ENCODE measurements around the gene BORCS5. TPM values are rescaled to one million over a fixed set of nuclear protein-coding genes. Genes with fewer than 3 reads are reported as not detected.

Gene BORCS5
- total and polyA plus RNA-seq, 2 of the 4 experiments (the other 2 are of a cell fraction) = 14.4 to 18.3 TPM

DNA sequence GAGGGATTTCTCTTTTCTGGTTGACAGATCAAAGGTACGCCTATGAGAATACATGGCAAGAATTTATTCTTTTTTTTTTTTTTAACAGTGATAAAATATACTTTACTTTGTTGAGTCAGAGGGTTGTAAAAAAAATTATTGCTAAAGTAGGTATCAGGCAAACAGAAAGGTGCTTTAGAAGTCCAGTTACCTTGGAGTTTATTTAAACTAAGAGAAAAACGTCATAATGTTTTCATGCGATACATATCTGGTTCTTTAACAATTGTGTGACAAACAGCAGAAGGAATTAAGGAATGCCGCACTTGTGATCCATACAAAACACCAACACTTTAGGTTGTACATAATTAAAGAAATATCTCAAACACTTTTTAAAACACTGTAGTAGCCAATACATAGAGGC lies 94.2 kb downstream of the BORCS5 start:
- Histone ChIP-seq H4K5ac (ENCODE audit: low read depth, low read length) (no peak overlapping the region), H2BK5ac (ENCODE audit: low read depth, low read length, poor library complexity, severe bottlenecking) (no peak overlapping the region), H3K9me1 (ENCODE audit: insufficient read depth, low read length) (no peaks in the 10 kb centered on the region), H2AK9ac (replicated peaks; ENCODE audit: low read depth, low read length, poor library complexity) (no peak overlapping the region), H3K4me1 (ENCODE audit: control insufficient read depth, insufficient read depth, low read length) (peaks cover 4% of the 10 kb centered on the region), H2BK15ac (ENCODE audit: low read depth, low read length) (no peak overlapping the region), H3K4me3 (ENCODE audit: insufficient read depth, low read depth, low read length) (no peak overlapping the region), H2BK20ac (ENCODE audit: low read depth, low read length) (no peak overlapping the region), H2AK5ac (ENCODE audit: low read depth, low read length) (no peak overlapping the region), H2AFZ (replicated peaks; ENCODE audit: low read length, poor library complexity) (no peak overlapping the region), H3K23ac (ENCODE audit: low read depth, low read length) (no peak overlapping the region), H3K4me2 (ENCODE audit: low read depth, low read length) (no peak overlapping the region), H3K36me3 (ENCODE audit: control insufficient read depth, insufficient read depth, low read length) (no peaks in the 10 kb centered on the region), H3K56ac (ENCODE audit: extremely low read depth, insufficient read depth, low read length) (no peak overlapping the region), H3K18ac (ENCODE audit: low read depth, low read length) (no peak overlapping the region), H3K27ac (ENCODE audit: insufficient read depth, low read length) (no peak overlapping the region), H4K91ac (ENCODE audit: insufficient read depth, low read depth, low read length) (no peak overlapping the region), H3K9ac (ENCODE audit: low read depth, low read length) (no peak overlapping the region), H3K9me3 (ENCODE audit: control insufficient read depth, insufficient read depth, low read length) (no peaks in the 10 kb centered on the region), H3K79me1 (ENCODE audit: low read depth in 1 of 2, low read length in 2 of 2) (0 out of 4 replicates have a peak, but pooled peaks cover 5 to 9% of the 10 kb centered on the region in 2 experiments), H3K4ac (ENCODE audit: low read depth, low read length) (no peak overlapping the region), H4K8ac (ENCODE audit: low read depth in 2 of 2, low read length in 2 of 2) (no peak overlapping the region), H2BK120ac (ENCODE audit: low read depth, low read length) (no peak overlapping the region), H3K27me3 (ENCODE audit: control insufficient read depth, insufficient read depth, low read length) (no peaks in the 10 kb centered on the region), H4K20me1 (ENCODE audit: insufficient read depth, low read length) (no peaks in the 10 kb centered on the region), H3K14ac (replicated peaks; ENCODE audit: low read depth, low read length) (no peak overlapping the region)
- TF ChIP-seq, protein P1, sequence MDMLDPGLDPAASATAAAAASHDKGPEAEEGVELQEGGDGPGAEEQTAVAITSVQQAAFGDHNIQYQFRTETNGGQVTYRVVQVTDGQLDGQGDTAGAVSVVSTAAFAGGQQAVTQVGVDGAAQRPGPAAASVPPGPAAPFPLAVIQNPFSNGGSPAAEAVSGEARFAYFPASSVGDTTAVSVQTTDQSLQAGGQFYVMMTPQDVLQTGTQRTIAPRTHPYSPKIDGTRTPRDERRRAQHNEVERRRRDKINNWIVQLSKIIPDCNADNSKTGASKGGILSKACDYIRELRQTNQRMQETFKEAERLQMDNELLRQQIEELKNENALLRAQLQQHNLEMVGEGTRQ (IDR thresholded peaks at IDR 0.05; ENCODE audit: low read depth, low read length) = no peak
- TF ChIP-seq RAD21 (IDR thresholded peaks at IDR 0.05; ENCODE audit: low read length) (no peak), NFE2L2 (IDR thresholded peaks at IDR 0.05; ENCODE audit: low read depth, low read length) (no peak), RCOR1 (IDR thresholded peaks at IDR 0.05; ENCODE audit: insufficient replicate concordance, low read length) (no peak), MAFK (IDR thresholded peaks at IDR 0.05; ENCODE audit: low read depth, low read length) (no peak), CEBPB (IDR thresholded peaks at IDR 0.05; ENCODE audit: low read depth, low read length) (no peak), SMC3 (IDR thresholded peaks at IDR 0.05; ENCODE audit: low read depth, low read length) (no peak), MAZ (IDR thresholded peaks at IDR 0.05; ENCODE audit: borderline replicate concordance, low read depth, low read length) (no peak), MXI1 (IDR thresholded peaks at IDR 0.05; ENCODE audit: borderline replicate concordance, low read depth, low read length) (no peak), BHLHE40 (IDR thresholded peaks at IDR 0.05; ENCODE audit: low read depth, low read length) (no peak)
- TF ChIP-seq, protein P2, sequence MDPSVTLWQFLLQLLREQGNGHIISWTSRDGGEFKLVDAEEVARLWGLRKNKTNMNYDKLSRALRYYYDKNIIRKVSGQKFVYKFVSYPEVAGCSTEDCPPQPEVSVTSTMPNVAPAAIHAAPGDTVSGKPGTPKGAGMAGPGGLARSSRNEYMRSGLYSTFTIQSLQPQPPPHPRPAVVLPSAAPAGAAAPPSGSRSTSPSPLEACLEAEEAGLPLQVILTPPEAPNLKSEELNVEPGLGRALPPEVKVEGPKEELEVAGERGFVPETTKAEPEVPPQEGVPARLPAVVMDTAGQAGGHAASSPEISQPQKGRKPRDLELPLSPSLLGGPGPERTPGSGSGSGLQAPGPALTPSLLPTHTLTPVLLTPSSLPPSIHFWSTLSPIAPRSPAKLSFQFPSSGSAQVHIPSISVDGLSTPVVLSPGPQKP (IDR thresholded peaks at IDR 0.05; ENCODE audit: borderline replicate concordance, low read depth, low read length) = no peak
- TF ChIP-seq, protein P3, sequence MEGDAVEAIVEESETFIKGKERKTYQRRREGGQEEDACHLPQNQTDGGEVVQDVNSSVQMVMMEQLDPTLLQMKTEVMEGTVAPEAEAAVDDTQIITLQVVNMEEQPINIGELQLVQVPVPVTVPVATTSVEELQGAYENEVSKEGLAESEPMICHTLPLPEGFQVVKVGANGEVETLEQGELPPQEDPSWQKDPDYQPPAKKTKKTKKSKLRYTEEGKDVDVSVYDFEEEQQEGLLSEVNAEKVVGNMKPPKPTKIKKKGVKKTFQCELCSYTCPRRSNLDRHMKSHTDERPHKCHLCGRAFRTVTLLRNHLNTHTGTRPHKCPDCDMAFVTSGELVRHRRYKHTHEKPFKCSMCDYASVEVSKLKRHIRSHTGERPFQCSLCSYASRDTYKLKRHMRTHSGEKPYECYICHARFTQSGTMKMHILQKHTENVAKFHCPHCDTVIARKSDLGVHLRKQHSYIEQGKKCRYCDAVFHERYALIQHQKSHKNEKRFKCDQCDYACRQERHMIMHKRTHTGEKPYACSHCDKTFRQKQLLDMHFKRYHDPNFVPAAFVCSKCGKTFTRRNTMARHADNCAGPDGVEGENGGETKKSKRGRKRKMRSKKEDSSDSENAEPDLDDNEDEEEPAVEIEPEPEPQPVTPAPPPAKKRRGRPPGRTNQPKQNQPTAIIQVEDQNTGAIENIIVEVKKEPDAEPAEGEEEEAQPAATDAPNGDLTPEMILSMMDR (conservative IDR thresholded peaks at IDR 0.05; ENCODE audit: low read depth, low read length) = no peak
- ATAC-seq (ENCODE audit: low read depth) = no peak
- in situ Hi-C loops (cut with MboI; ENCODE audit: low sequenced_read_pairs) (no loop called here), dilution Hi-C loops (cut with HindIII; ENCODE audit: low sequenced_read_pairs, unreplicated experiment) (no loop called here), intact Hi-C loops (cut with micrococcal nuclease) (no loop called here)
- POLR2A ChIA-PET (ENCODE audit: unreplicated experiment) = no interaction called here
- CTCF ChIA-PET = no interaction called here
- no peak for DNase-seq
- WGBS, 2 experiments (ENCODE audit: extremely low coverage in 2 of 2, insufficient read length in 1 of 2) = no CpG with 5 or more reads among the region's 4 CpGs
- no TSS peak for BruUV-seq (replicated peaks)

Measured in IMR-90 (cell line).